ENCODE data around the gene ARGLU1.

Gene ARGLU1

GRCh38 chr13:106540613-106541012, 27.3 kb downstream of the ARGLU1 start:
- DNase-seq, result no peak

GRCh38 chr13:106537521-106537920, 30.4 kb downstream of the ARGLU1 start:
- DNase-seq, result no peak

- peak; percentile 96 for DNase-seq
Measured at GRCh38 chr13:106536244-106537034, 31.5 kb downstream of the ARGLU1 start.

- DNase-seq, result peak; percentile 86
Measured at GRCh38 chr13:106535552-106536243, 32.2 kb downstream of the ARGLU1 start, which contains the start of gene EFNB2. EFNB2 (minus strand) TSS chr13:106535662; CDS start chr13:106534964, 698 bp downstream.

- peak; percentile 33 for DNase-seq
Measured at GRCh38 chr13:106534639-106535551, 33.0 kb downstream of the ARGLU1 start.

GRCh38 chr13:106533943-106534638, 33.8 kb downstream of the ARGLU1 start:
- peak; percentile 32 for DNase-seq

GRCh38 chr13:106533101-106533942, 34.6 kb downstream of the ARGLU1 start:
- DNase-seq, result peak; percentile 48

GRCh38 chr13:106532111-106532929, 35.6 kb downstream of the ARGLU1 start:
- no peak for DNase-seq

GRCh38 chr13:106530980-106531481, 36.9 kb downstream of the ARGLU1 start:
- no peak for DNase-seq

- DNase-seq, result no peak
Measured at GRCh38 chr13:106530171-106530851, 37.6 kb downstream of the ARGLU1 start.

GRCh38 chr13:106529415-106530170, 38.3 kb downstream of the ARGLU1 start:
- no peak for DNase-seq

GRCh38 chr13:106528718-106529414, 39.1 kb downstream of the ARGLU1 start:
- DNase-seq, result no peak

GRCh38 chr13:106527826-106528225, 40.1 kb downstream of the ARGLU1 start:
- no peak for DNase-seq

- no peak for DNase-seq
Measured at GRCh38 chr13:106527445-106527801, 40.5 kb downstream of the ARGLU1 start.

GRCh38 chr13:106526738-106527444, 41.0 kb downstream of the ARGLU1 start:
- no peak for DNase-seq

- DNase-seq, result no peak
Measured at GRCh38 chr13:106525865-106526264, 42.1 kb downstream of the ARGLU1 start.

- no peak for DNase-seq
Measured at GRCh38 chr13:106524108-106524507, 43.8 kb downstream of the ARGLU1 start.

- no peak for DNase-seq
Measured at GRCh38 chr13:106523576-106523975, 44.4 kb downstream of the ARGLU1 start.
